ENCODE measurements around the gene PTCHD4.

The PTCHD4 gene

GRCh38 chr6:48092550-48093217 is 18.3 kb downstream of the PTCHD4 start:
- TF ChIP-seq POLR2AphosphoS5 (IDR thresholded peaks at IDR 0.05; ENCODE audit: low read depth, low read length) = no peak
- TF ChIP-seq POLR2A (IDR thresholded peaks at IDR 0.05; ENCODE audit: low read depth, low read length) = no peak
- TF ChIP-seq TAF1 (IDR thresholded peaks at IDR 0.05; ENCODE audit: borderline replicate concordance, low read depth, low read length) = no peak
- FAIRE-seq (no peak), DNase-seq (ENCODE audit: insufficient read length) (no peak)

- FAIRE-seq = no peak
- no peak for TF ChIP-seq POLR2AphosphoS5 (IDR thresholded peaks at IDR 0.05; ENCODE audit: low read depth, low read length)
- no peak for DNase-seq (ENCODE audit: insufficient read length)
Measured at GRCh38 chr6:48090546-48090945, 20.5 kb downstream of the PTCHD4 start.

GRCh38 chr6:48087448-48087847 is 23.5 kb downstream of the PTCHD4 start:
- TF ChIP-seq POLR2AphosphoS5 (IDR thresholded peaks at IDR 0.05; ENCODE audit: low read depth, low read length) = no peak
- no peak for TF ChIP-seq POLR2A (IDR thresholded peaks at IDR 0.05; ENCODE audit: low read depth, low read length)
- no peak for TF ChIP-seq TAF1 (IDR thresholded peaks at IDR 0.05; ENCODE audit: borderline replicate concordance, low read depth, low read length)
- FAIRE-seq = no peak
- no peak for DNase-seq (ENCODE audit: insufficient read length)

GRCh38 chr6:48086187-48086586 is 24.8 kb downstream of the PTCHD4 start:
- FAIRE-seq = no peak
- DNase-seq (ENCODE audit: insufficient read length) = no peak
- TF ChIP-seq POLR2AphosphoS5 (IDR thresholded peaks at IDR 0.05; ENCODE audit: low read depth, low read length) = no peak
- no peak for TF ChIP-seq POLR2A (IDR thresholded peaks at IDR 0.05; ENCODE audit: low read depth, low read length)
- no peak for TF ChIP-seq TAF1 (IDR thresholded peaks at IDR 0.05; ENCODE audit: borderline replicate concordance, low read depth, low read length)

- FAIRE-seq = no peak
- DNase-seq (ENCODE audit: insufficient read length) = no peak
- no peak for TF ChIP-seq TAF1 (IDR thresholded peaks at IDR 0.05; ENCODE audit: borderline replicate concordance, low read depth, low read length)
- no peak for TF ChIP-seq POLR2AphosphoS5 (IDR thresholded peaks at IDR 0.05; ENCODE audit: low read depth, low read length)
- TF ChIP-seq POLR2A (IDR thresholded peaks at IDR 0.05; ENCODE audit: low read depth, low read length) = no peak
Measured at GRCh38 chr6:48085131-48085741, 25.8 kb downstream of the PTCHD4 start.

- DNase-seq (ENCODE audit: insufficient read length) (no peak), FAIRE-seq (no peak)
- TF ChIP-seq POLR2A (IDR thresholded peaks at IDR 0.05; ENCODE audit: low read depth, low read length) = no peak
- TF ChIP-seq POLR2AphosphoS5 (IDR thresholded peaks at IDR 0.05; ENCODE audit: low read depth, low read length) = no peak
- TF ChIP-seq TAF1 (IDR thresholded peaks at IDR 0.05; ENCODE audit: borderline replicate concordance, low read depth, low read length) = no peak
Measured at GRCh38 chr6:48084201-48084600, 26.8 kb downstream of the PTCHD4 start.

GRCh38 chr6:48080227-48081009 is 30.6 kb downstream of the PTCHD4 start:
- DNase-seq (ENCODE audit: insufficient read length) (no peak), FAIRE-seq (peak; percentile 14)
- TF ChIP-seq TAF1 (IDR thresholded peaks at IDR 0.05; ENCODE audit: borderline replicate concordance, low read depth, low read length) (no peak), POLR2A (IDR thresholded peaks at IDR 0.05; ENCODE audit: low read depth, low read length) (no peak), POLR2AphosphoS5 (IDR thresholded peaks at IDR 0.05; ENCODE audit: low read depth, low read length) (no peak)

- TF ChIP-seq POLR2AphosphoS5 (IDR thresholded peaks at IDR 0.05; ENCODE audit: low read depth, low read length) (no peak), POLR2A (IDR thresholded peaks at IDR 0.05; ENCODE audit: low read depth, low read length) (no peak), TAF1 (IDR thresholded peaks at IDR 0.05; ENCODE audit: borderline replicate concordance, low read depth, low read length) (no peak)
- FAIRE-seq = no peak
- no peak for DNase-seq (ENCODE audit: insufficient read length)
Measured at GRCh38 chr6:48078120-48078519, 32.9 kb downstream of the PTCHD4 start.

- no peak for TF ChIP-seq POLR2AphosphoS5 (IDR thresholded peaks at IDR 0.05; ENCODE audit: low read depth, low read length)
- TF ChIP-seq POLR2A (IDR thresholded peaks at IDR 0.05; ENCODE audit: low read depth, low read length) = no peak
- no peak for TF ChIP-seq TAF1 (IDR thresholded peaks at IDR 0.05; ENCODE audit: borderline replicate concordance, low read depth, low read length)
- no peak for DNase-seq (ENCODE audit: insufficient read length)
- FAIRE-seq = no peak
Measured at GRCh38 chr6:48075181-48075580, 35.8 kb downstream of the PTCHD4 start.

GRCh38 chr6:48073976-48074767 is 36.8 kb downstream of the PTCHD4 start:
- no peak for DNase-seq (ENCODE audit: insufficient read length)
- no peak for FAIRE-seq
- TF ChIP-seq POLR2AphosphoS5 (IDR thresholded peaks at IDR 0.05; ENCODE audit: low read depth, low read length) (no peak), POLR2A (IDR thresholded peaks at IDR 0.05; ENCODE audit: low read depth, low read length) (no peak), TAF1 (IDR thresholded peaks at IDR 0.05; ENCODE audit: borderline replicate concordance, low read depth, low read length) (no peak)

- DNase-seq (ENCODE audit: insufficient read length) (no peak), FAIRE-seq (no peak)
- TF ChIP-seq POLR2AphosphoS5 (IDR thresholded peaks at IDR 0.05; ENCODE audit: low read depth, low read length) (no peak), POLR2A (IDR thresholded peaks at IDR 0.05; ENCODE audit: low read depth, low read length) (no peak), TAF1 (IDR thresholded peaks at IDR 0.05; ENCODE audit: borderline replicate concordance, low read depth, low read length) (no peak)
Measured at GRCh38 chr6:48071833-48072232, 39.2 kb downstream of the PTCHD4 start.

Measured in GM12892 (cell line).